RWPE1 (cell line): Measurements from ENCODE around the gene CYP27C1.

Experiments
- CTCF ChIA-PET: fragments of 350-600 bp; sonication (Branson Sonifier 250); formaldehyde crosslinking; extraction: SDS; loops from one replicate; lab custom pipeline; 2021; lab: Yijun Ruan, JAX
- POLR2A ChIA-PET: fragments of 400-600 bp; formaldehyde crosslinking; extraction: SDS; loops from one replicate; lab custom pipeline; 2020; ENCODE audit warnings: antibody characterized with exemption; ENCODE audit not compliant: low non-redundant PET; lab: Yijun Ruan, JAX
- DNase-seq: peaks from one replicate; pipeline ENCODE4 v3.0.0; 2012; ENCODE audit warnings: low spot score
- H3K27ac ChIP-seq: fragments of 450-650 bp; 2 replicates; pipeline ENCODE4 v1.5.1; 2017
- CTCF ChIP-seq: fragments of 450-650 bp; conservative IDR thresholded peaks from 2 replicates; pipeline ENCODE4 v1.5.1; 2017; ENCODE audit warnings: low read depth, mild to moderate bottlenecking

CYP27C1 gene

GRCh38 chr2:127134235-127134634 lies 85.9 kb downstream of the CYP27C1 start:
- ChIA-PET POLR2A (no interaction called here), CTCF (interaction anchor here (0.7 kb wide), 1 partner anchor 15 kb away, joined by 3 read pairs; no protein-coding TSS in a partner anchor)
- no peak overlapping the region for H3K27ac ChIP-seq
- TF ChIP-seq CTCF, result no peak
- no peak for DNase-seq
